ENCODE data around the gene CLDN34. TPM values are rescaled to one million over a fixed set of nuclear protein-coding genes. Genes with fewer than 3 reads are reported as not detected.

The CLDN34 gene
- total RNA-seq, 1 experiment from 2014 or later = not detected

GRCh38 chrX:10001496-10001895 lies 34.3 kb downstream of the CLDN34 start:
- no peak overlapping the region for H3K27ac Mint-ChIP-seq (ENCODE audit: low read depth, unreplicated experiment)
- TF ChIP-seq CTCF (IDR thresholded peaks at IDR 0.05; ENCODE audit: unreplicated experiment) = no peak
- no peaks in the 10 kb centered on the region for H3K36me3 Mint-ChIP-seq (ENCODE audit: insufficient read depth, unreplicated experiment)
- H3K27me3 Mint-ChIP-seq (ENCODE audit: insufficient read depth, unreplicated experiment) = no peaks in the 10 kb centered on the region
- no peak overlapping the region for H3K4me3 Mint-ChIP-seq (ENCODE audit: unreplicated experiment)
- peaks cover 13% of the 10 kb centered on the region for H3K4me1 Mint-ChIP-seq (ENCODE audit: insufficient read depth, unreplicated experiment)
- ChIA-PET CTCF (interaction anchor here (0.9 to 8.9 kb wide), 3 partner anchors 11 to 115 kb away, joined by 3 to 178 read pairs (median 3); no protein-coding TSS in a partner anchor), POLR2A (interaction anchor here (0.7 kb wide), 1 partner anchor 10 kb away, joined by 3 read pairs; no protein-coding TSS in a partner anchor)
- intact Hi-C loops (cut with micrococcal nuclease) = no loop called here
- DNase-seq (ENCODE audit: unreplicated experiment) = peak; percentile 60
- H3K9me3 Mint-ChIP-seq (ENCODE audit: unreplicated experiment) = no peaks in the 10 kb centered on the region
- BruUV-seq (replicated peaks) = no TSS peak

GRCh38 chrX:10004832-10005475 lies 37.8 kb downstream of the CLDN34 start:
- H3K27ac Mint-ChIP-seq (ENCODE audit: low read depth, unreplicated experiment) = no peak overlapping the region
- H3K27me3 Mint-ChIP-seq (ENCODE audit: insufficient read depth, unreplicated experiment) = no peaks in the 10 kb centered on the region
- no peak overlapping the region for H3K4me3 Mint-ChIP-seq (ENCODE audit: unreplicated experiment)
- no peaks in the 10 kb centered on the region for H3K9me3 Mint-ChIP-seq (ENCODE audit: unreplicated experiment)
- H3K36me3 Mint-ChIP-seq (ENCODE audit: insufficient read depth, unreplicated experiment) = no peaks in the 10 kb centered on the region
- TF ChIP-seq CTCF (IDR thresholded peaks at IDR 0.05; ENCODE audit: unreplicated experiment) = no peak
- POLR2A ChIA-PET = no interaction called here
- no TSS peak for BruUV-seq (replicated peaks)
- peaks cover 13% of the 10 kb centered on the region for H3K4me1 Mint-ChIP-seq (ENCODE audit: insufficient read depth, unreplicated experiment)
- DNase-seq (ENCODE audit: unreplicated experiment) = no peak
- intact Hi-C loops (cut with micrococcal nuclease) = no loop called here
- CTCF ChIA-PET = interaction anchor here (1.0 to 3.0 kb wide), 2 partner anchors 16 to 114 kb away, joined by 3 to 20 read pairs; no protein-coding TSS in a partner anchor

DNA sequence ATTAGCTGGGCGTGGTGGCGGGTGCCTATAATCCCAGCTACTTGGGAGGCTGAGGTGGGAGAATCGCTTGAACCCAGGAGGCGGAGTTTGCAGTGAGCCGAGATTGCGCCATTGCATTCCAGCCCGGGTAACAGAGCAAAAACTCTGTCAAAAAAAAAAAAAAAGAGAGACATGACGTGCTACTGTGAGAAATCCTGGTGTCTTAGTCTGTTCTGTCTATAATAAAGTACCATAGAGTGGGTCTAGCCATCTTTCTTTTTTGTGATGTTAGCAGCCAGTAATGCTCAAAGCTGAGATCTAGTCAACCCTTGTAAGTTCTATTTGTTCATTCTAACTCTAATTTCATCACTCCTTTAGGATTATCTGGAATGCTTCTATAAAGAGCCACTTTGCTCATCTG lies 38.9 kb downstream of the CLDN34 start:
- DNase-seq (ENCODE audit: unreplicated experiment) = no peak
- ChIA-PET POLR2A (no interaction called here), CTCF (no interaction called here)
- Mint-ChIP-seq H3K36me3 (ENCODE audit: insufficient read depth, unreplicated experiment) (no peaks in the 10 kb centered on the region), H3K27ac (ENCODE audit: low read depth, unreplicated experiment) (no peak overlapping the region), H3K4me3 (ENCODE audit: unreplicated experiment) (no peak overlapping the region), H3K4me1 (ENCODE audit: insufficient read depth, unreplicated experiment) (peaks cover 22% of the 10 kb centered on the region), H3K9me3 (ENCODE audit: unreplicated experiment) (no peaks in the 10 kb centered on the region), H3K27me3 (ENCODE audit: insufficient read depth, unreplicated experiment) (no peaks in the 10 kb centered on the region)
- intact Hi-C loops (cut with micrococcal nuclease) = no loop called here
- BruUV-seq (replicated peaks) = no TSS peak
- no peak for TF ChIP-seq CTCF (IDR thresholded peaks at IDR 0.05; ENCODE audit: unreplicated experiment)

DNA sequence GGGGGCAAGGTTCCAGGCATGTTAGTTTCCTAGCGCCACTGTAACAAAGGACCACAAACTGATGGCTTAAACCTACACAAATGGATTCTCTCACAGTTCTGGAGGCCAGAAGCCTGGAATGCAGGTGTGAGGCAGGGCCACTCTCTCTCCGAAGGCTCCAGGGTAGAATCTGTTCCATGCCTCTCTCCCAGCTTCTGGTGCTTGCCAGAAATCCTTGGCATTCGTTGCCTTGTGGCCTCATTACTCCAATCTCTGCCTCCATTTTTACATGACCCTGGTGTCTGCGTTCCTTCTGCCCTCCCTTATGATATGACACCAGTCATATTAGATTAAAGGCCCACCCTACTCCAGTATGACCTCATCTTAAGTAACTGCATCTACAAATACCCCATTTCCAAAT lies 39.6 kb downstream of the CLDN34 start:
- Mint-ChIP-seq H3K27ac (ENCODE audit: low read depth, unreplicated experiment) (peak overlapping the region; percentile 42), H3K4me1 (ENCODE audit: insufficient read depth, unreplicated experiment) (peaks cover 24% of the 10 kb centered on the region), H3K9me3 (ENCODE audit: unreplicated experiment) (no peaks in the 10 kb centered on the region), H3K27me3 (ENCODE audit: insufficient read depth, unreplicated experiment) (no peaks in the 10 kb centered on the region), H3K4me3 (ENCODE audit: unreplicated experiment) (no peak overlapping the region), H3K36me3 (ENCODE audit: insufficient read depth, unreplicated experiment) (peaks cover 2% of the 10 kb centered on the region)
- no TSS peak for BruUV-seq (replicated peaks)
- DNase-seq (ENCODE audit: unreplicated experiment) = no peak
- intact Hi-C loops (cut with micrococcal nuclease) = no loop called here
- TF ChIP-seq CTCF (IDR thresholded peaks at IDR 0.05; ENCODE audit: unreplicated experiment) = no peak
- ChIA-PET POLR2A (no interaction called here), CTCF (no interaction called here)

Data from MCF 10A (cell line).